GM18873 (cell line): ENCODE results near the gene PHTF2.
"Not testable (repeated sequence)": the region's sequence is repeated elsewhere in the genome, so short reads cannot be mapped to it uniquely, and the experiment has no call there.

ENCODE experiments used
- ATAC-seq: cut with Tn5 transposase; IDR thresholded peaks from one replicate; pipeline ENCODE4 v1.9.1; 2021; ENCODE audit warnings: mild to moderate bottlenecking, moderate library complexity, moderate number of reproducible peaks; ENCODE audit not compliant: unreplicated experiment, low FRiP score

Gene PHTF2

DNA sequence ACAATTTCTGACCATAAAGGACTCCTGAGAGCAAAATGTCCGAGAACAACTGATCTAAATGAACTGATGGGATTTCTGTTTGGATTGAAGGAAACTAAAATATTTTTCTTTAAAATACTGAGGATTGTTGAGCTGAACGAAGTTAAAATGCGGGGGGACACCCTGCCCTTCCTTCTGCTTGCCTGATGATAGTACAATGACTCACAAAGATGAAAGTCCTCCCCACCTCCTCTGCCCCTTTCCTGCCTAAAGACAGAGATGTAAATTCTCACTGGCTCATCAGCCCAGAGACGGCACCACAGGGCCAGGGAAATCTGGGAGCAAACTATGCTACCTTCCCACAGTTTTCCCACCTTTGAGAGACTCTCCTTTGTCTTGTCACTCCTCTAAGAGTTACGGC lies 180.6 kb downstream of the PHTF2 start:
- ATAC-seq: no peak

DNA sequence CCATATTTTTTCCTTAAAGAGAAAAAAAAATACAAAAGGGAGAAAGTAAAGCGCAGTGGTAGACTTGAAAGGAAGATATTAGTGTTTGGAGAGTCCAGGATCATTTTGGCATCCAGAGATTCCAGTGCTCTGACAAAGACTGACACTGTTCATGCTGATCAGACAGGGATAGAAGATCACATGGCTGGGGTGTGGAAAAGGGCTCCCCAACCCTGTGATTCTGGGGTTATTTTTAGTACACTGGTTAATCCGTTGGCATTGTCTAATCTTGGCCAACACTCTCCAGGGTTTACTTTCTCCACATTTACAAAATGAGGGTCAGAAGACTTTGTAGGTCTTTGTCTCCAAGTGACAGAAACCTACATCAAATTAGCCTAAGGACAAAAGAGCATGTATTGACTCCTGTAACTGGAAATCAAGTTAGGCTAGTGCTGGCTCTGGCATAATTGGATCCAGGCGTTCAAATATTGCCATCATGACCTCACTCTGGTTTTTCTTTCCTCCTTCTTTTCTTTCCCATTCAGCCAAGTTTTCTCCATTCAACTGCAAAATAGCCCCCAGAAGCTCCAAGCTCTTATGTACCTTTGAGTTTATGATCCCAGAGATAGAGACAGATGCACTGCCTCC lies 181.6 kb downstream of the PHTF2 start:
- no peak for ATAC-seq

DNA sequence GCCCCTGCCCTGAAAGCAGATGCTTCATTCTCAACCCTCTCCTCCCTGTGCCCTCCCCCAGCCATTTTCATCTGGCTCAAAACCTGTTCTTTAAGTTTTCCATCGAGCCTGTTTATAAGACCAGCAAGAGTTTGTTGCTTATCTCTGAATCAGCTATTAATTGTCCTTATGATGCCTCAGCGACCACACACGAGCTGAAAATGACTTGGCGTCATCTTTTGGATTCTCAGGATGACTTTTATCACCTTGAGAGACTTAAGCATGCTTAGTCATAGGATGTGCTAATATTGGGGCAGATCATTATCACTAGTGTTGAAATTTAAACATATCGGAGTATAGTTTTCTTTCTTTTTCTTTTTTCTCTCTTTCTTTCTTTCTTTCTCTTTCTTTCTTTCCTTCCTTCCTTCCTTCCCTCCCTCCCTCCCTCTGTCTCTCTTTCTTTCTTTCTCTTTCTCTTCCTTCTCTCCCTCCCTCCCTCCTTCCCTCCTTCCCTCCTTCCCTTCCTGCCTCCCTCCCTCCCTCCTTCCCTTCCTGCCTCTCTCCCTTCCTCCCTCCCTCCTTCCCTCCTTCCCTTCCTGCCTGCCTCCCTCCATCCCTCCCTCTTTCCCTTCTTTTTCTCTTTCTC lies 184.5 kb downstream of the PHTF2 start:
- no peak for ATAC-seq

DNA sequence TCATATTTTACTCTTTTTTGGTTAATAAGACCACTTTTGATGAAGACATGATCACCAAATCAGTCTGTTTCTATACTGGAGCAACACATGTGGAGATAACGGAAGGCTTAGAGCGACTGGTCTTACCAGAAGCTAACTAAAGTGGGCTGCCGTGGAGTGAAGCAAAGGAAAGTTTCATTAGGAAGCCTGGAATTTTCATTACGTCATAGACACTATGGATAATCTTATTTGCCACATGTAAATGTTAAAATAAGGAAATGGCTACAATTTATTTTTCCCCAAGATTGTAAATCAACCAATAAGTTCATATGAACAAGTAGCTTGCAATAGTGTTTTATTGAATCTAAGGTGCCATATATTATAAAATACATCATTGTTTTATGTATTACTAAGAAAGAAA lies 185.4 kb downstream of the PHTF2 start:
- no peak for ATAC-seq

DNA sequence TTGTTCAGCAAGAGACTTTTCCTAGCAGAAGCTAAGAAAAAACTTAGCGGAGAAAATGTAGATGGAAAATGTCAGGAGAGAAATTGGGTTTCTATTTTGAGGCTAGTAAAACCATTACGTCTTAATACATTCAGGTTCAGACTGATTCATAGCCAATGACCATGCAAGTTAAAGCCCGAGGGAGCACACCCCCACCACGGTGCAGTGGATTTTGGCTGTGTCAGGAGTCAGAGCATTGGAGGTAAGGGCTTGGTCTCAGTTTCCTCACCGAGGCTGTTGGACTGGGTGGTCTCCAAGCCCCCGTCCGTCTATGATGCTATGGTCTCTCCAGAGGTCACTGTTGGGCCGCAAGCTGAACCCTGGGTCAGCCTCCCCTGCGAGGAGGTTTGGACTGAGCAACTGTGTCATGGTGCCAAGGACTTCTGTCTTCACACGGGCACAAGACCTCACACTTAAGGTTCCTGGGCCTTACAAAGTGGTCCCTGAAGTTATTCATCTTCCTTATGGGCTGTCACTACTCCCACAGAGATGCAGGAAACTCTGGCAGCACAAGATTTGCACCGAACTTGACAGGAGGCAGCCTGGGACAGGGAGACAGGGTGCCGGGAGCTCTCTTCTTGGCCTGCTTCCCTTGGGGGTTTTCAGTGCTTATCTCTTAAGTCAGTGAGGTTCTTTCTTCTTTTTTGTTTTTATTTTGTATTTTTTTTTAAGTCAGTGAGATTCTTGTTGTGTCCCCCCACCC lies 186.8 kb downstream of the PHTF2 start:
- ATAC-seq: no peak

DNA sequence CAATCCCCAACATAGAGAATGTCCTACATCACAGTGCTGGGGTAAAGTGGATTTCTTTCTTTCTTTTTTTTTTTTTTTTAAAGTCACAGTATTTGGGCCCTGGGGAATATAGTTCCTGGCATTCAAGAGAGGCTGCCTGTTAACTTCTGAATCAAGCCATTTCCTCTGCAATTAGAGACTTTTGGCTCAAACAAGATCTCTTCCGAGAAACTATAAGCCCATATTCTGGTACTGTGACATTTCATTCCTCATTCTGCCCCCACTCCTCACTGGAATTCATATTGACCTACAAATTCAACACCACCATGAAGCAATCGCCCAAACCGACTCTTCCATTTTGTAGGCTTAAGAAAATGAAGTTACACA lies 187.4 kb downstream of the PHTF2 start:
- no peak for ATAC-seq

DNA sequence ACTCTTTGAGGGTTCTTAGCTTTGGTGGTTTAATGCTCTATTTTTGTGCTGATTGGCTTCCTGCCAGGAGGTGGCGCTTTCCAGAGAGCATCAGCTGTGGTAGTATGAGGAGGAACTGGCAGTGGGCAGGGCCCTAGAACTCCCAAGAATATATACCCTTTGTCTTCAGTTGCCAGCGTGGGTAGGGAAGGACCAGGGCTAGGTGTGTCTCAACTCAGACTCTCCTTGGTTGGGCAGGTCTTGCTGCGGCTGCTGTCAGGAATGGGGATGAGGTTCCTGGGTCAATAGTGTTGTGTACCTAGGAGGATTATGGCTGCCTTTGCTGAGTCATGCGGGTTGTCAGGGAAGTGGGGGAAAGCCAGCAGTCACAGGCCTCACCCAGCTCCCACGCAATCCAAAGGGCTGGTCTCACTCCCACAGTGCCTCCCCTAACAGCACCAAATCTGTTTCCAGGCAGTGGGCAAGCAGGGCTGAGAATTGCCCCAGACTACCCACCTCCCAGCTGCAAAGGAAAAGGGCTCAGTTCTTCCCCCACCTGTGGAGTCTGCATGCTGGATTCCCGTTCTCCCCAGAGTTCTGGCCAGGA lies 191.5 kb downstream of the PHTF2 start:
- no peak for ATAC-seq

DNA sequence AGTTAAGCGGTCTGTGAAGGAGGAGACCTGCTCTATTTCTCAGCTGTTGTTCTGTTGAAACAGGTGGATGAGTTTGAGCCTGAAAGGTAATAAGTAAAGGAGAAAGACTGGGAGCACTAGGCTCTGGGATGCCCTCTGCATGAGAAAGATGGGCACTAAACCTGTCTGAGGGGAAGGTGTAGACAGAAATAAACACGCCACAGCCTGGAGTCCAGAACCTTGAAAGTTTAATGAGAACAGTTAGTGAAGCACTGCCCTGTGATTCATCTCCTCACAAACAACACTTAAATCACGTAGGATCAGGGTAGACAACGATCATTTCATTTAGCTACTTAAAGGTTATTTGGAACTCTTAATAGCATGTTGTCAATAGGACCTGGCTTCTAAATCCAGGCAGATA lies 193.1 kb downstream of the PHTF2 start:
- no peak for ATAC-seq

DNA sequence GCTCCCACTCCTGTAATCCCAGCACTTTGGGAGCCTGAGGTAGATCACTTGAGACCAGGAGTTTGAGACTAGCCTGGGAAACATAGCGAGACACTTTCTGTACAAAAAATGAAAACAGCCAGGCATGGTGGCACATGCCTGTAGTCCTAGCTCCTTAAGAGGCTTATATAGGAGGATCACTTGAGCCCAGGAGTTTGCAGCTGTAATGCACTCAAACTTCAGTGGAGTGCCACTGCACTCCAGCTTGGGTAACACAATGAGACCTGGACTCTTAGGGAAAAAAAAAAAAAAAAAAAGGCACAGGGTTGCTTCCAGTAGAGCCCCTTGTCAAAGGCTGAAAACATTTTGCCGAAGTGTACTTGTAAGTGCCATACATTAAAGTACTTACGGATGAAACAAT lies 195.3 kb downstream of the PHTF2 start:
- ATAC-seq: no peak

DNA sequence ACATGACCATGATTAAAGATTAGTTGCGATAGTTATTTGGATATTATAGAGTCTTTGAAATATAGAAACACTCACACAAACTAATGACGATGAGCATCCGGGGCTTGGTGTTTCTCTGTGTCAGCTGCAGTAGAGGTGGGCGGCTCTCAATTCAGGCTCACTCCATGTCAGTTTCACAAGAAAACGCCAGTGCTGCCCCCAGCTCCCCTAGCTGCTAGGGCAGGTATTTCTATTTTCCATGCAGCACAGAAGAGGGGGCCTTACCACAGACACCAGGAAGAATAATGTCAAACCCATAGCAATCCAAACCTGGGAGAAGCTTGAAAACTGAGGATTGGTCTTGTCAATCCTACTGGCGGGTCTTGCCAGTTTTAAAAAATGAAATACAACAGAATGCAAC lies 197.1 kb downstream of the PHTF2 start:
- ATAC-seq: no peak

DNA sequence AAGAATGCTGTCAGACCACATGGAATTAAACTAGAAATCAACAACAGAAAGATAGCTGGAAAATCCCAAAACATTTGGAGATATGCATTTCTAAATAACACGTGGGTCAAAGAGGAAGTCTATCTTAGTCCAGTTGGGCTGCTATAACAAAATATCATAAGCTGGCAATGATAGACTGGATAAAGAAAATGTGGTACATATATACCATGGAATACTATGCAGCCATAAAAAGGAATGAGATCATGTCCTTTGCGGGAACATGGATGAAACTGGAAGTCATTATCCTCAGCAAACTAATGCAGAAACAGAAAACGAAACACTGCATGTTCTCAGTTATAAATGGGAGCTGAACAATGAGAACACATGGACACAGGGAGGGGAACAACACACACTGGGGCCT lies 200.6 kb downstream of the PHTF2 start:
- not testable (repeated sequence) for ATAC-seq

DNA sequence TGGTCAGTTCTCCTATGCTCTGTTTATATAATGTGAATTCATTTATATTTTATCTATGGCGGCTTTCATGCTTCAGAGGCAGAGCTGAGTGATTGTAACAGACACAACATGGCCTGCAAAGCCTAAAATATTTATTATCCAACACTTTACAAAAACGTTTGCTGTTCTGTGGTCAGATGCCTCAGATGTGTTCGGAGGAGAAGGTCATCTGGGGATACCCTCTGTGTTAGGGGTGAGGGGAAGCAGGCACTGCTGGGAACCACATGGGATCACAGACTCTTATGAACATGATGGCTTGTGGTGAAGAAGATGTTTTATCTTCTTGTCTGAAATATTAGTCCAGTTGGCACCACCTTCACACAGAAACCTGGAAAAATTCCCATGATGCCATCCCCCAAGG lies 203.4 kb downstream of the PHTF2 start:
- no peak for ATAC-seq

DNA sequence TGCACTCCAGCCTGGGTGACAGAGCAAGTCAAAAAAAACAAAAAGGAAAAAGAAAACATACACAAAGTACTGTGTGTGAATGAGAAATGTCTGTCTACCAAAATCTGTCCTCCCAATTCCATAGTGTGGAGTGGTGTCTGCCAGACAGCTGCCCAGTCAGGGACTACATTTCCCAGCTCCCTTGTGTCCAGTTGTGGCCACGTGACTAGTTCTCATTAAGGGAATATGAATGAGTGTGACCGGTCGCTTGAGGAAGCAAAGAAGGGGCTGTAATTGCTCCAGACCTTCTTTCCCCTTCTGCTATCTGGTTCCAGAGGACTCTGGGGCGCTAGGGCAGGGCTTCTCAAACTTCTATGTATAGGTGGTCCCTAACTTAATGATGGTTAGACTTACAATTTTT lies 204.1 kb downstream of the PHTF2 start:
- no peak for ATAC-seq

DNA sequence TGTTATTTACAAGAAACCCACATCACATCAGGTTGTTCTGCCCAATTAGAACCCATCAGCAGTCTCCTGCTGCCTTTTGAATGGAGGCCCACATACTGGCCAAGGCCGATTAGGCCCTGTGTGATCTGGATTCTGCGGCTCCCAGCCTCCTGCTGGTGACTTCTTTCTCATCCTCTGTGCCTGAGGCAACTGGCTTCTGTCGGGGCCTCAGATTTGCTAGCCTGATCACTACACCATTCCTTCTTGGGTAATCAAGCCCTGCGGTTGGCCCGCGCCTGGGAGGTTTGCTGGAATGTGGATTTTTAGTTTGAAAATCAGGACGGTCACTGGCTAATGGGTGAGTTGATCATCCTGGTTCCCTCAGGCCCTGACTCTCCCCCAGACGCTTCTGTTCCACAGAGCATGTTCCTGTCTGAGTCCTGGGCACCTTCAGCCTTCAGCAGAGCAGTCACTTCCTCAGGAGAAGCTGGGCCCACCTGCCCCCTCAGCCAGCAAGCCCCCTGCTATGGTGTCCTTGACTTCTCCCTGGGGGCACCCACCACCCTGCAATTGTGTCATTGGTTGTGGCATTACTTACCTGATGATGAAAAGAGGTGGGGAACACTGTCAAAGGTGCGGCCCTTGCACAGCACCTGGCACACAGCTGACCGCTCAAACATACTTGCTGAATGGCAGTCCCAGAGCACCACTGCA lies 207.6 kb downstream of the PHTF2 start:
- ATAC-seq: no peak
